Neural progenitor cell (in vitro differentiated cells): ENCODE results near the gene MAPK12. TPM values are rescaled to one million over a fixed set of nuclear protein-coding genes. Genes with fewer than 3 reads are reported as not detected.
A peak's percentile ranks its signal among the peaks of the same experiment; 100 is the strongest.

Experiments used
- DNase-seq: peaks from one replicate; pipeline ENCODE4 v3.0.0-alpha.2; 2016; ENCODE audit warnings: low spot score
- H2AFZ ChIP-seq: fragments of 200-600 bp; sonication (generic); replicated peaks from 2 replicates; pipeline ENCODE4 v1.6.1; 2016; ENCODE audit warnings: antibody characterized with exemption
- H3F3A ChIP-seq: fragments of 200-600 bp; sonication (generic); 2 replicates; pipeline ENCODE4 v1.6.1; 2016; ENCODE audit warnings: antibody characterized with exemption, low read depth
- H3K27ac ChIP-seq: fragments of 200-600 bp; sonication (generic); 2 replicates; pipeline ENCODE4 v1.5.1; 2016; ENCODE audit warnings: mild to moderate bottlenecking
- H3K27me3 ChIP-seq: fragments of 200-600 bp; sonication (generic); 2 replicates; pipeline ENCODE4 v1.6.1; 2016; ENCODE audit warnings: mild to moderate bottlenecking, moderate library complexity
- H3K36me3 ChIP-seq: fragments of 200-600 bp; sonication (generic); 2 replicates; pipeline ENCODE4 v1.5.1; 2016
- H3K4me1 ChIP-seq: fragments of 200-600 bp; sonication (generic); 2 replicates; pipeline ENCODE4 v1.6.1; 2016; ENCODE audit warnings: mixed run types
- H3K4me2 ChIP-seq: fragments of 200-600 bp; sonication (generic); 2 replicates; pipeline ENCODE4 v1.6.1; 2016
- H3K4me3 ChIP-seq: fragments of 200-600 bp; sonication (generic); 2 replicates; pipeline ENCODE4 v1.5.1; 2016
- H3K79me2 ChIP-seq: fragments of 200-600 bp; sonication (generic); 2 replicates; pipeline ENCODE4 v1.6.1; 2016; ENCODE audit warnings: low read depth
- H3K9ac ChIP-seq: fragments of 200-600 bp; sonication (generic); 2 replicates; pipeline ENCODE4 v1.6.1; 2016
- H3K9me3 ChIP-seq: fragments of 200-600 bp; sonication (generic); 2 replicates; pipeline ENCODE4 v1.5.1; 2016; ENCODE audit warnings: low read depth
- H4K20me1 ChIP-seq: fragments of 200-600 bp; sonication (generic); 2 replicates; pipeline ENCODE4 v1.6.1; 2016; ENCODE audit warnings: low read depth
- H3K27ac Mint-ChIP-seq: 3 replicates; pipeline ENCODE4 v1.8.0; 2021; ENCODE audit warnings: mixed read lengths
- H3K27me3 Mint-ChIP-seq: 2 replicates; pipeline ENCODE4 v1.8.0; 2022; ENCODE audit warnings: low read depth, mild to moderate bottlenecking, inconsistent platforms, moderate library complexity, mixed read lengths; ENCODE audit not compliant: insufficient read depth
- H3K36me3 Mint-ChIP-seq: 3 replicates; pipeline ENCODE4 v1.8.0; 2021; ENCODE audit warnings: mixed read lengths
- H3K4me1 Mint-ChIP-seq: 3 replicates; pipeline ENCODE4 v1.8.0; 2021; ENCODE audit warnings: mixed read lengths
- H3K4me3 Mint-ChIP-seq: 3 replicates; pipeline ENCODE4 v1.8.0; 2021; ENCODE audit warnings: mild to moderate bottlenecking, moderate library complexity, mixed read lengths
- H3K9me3 Mint-ChIP-seq: 3 replicates; pipeline ENCODE4 v1.8.0; 2020; ENCODE audit warnings: mixed read lengths
- CTCF ChIP-seq: fragments of 200-600 bp; sonication (generic); IDR thresholded peaks from 2 replicates; pipeline ENCODE4 v1.5.1; 2017; ENCODE audit warnings: antibody characterized with exemption, mild to moderate bottlenecking
- EZH2 ChIP-seq: fragments of 200-600 bp; sonication (generic); IDR thresholded peaks from 2 replicates; pipeline ENCODE4 v1.6.1; 2017; ENCODE audit warnings: antibody characterized with exemption, mild to moderate bottlenecking, moderate library complexity
- EZH2phosphoT487 ChIP-seq: fragments of 200-600 bp; sonication (generic); IDR thresholded peaks from 2 replicates; pipeline ENCODE4 v1.6.1; 2017; ENCODE audit warnings: antibody characterized with exemption
- total RNA-seq: library from RNA; depleted of rRNA; stranded (reverse); fragments of >200 nt; gene quantifications from 2 replicates; pipeline ENCODE4 v1.2.3, GENCODE V29; 2015; ENCODE audit warnings: low replicate concordance

MAPK12 gene
- total RNA-seq, 1 donor from 2014 or later: 18.7 TPM

DNA sequence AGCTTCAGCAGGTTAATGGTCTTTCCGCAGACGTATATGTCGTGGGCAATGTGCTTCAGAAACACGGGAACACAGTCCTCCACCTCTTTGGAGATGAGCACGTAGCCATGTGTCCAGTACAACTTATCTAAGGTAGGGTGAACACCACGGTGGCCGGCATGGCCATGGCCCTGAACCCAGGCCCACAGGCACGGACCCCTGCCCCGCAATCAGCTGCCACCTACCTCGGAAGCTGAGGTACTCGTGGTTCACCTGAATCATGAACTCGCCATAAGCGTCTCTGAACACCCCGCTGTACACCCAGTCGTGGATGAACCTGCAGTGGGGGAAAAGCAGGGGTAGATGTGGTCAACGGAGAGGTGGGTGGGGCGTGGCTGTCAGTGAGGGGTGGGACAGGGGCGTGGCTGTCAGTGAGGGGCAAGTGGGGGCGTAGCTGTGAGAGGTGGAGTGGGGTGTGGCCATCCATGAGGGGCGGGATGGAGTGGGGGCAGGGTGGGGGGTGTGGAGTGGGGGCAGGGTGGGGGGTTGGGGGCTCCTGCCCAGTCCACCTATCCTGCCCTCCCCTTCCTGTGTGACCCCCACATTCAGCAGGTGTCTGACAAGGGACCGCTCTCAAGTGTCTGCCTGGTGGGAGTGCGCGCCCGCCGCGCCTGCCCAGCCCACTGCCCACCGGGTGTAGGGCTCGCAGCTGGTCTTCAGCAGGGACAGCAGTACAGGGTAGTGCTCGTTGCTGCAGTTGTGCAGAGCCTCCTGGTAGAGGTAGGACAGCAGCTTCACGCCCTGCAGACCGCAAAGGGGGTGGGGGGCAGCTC is 35.2 kb downstream of the MAPK12 start:
- Mint-ChIP-seq H3K27ac (no peak overlapping the region), H3K9me3 (no peaks in the 10 kb centered on the region), H3K27me3 (peaks cover 13% of the 10 kb centered on the region), H3K4me3 (no peak overlapping the region), H3K36me3 (peaks cover 11% of the 10 kb centered on the region), H3K4me1 (no peaks in the 10 kb centered on the region)
- Histone ChIP-seq H3K4me1 (no peaks in the 10 kb centered on the region), H3F3A (no peaks in the 10 kb centered on the region), H3K27me3 (no peaks in the 10 kb centered on the region), H4K20me1 (peaks cover 5% of the 10 kb centered on the region), H2AFZ (no peak overlapping the region), H3K4me3 (no peak overlapping the region), H3K79me2 (no peaks in the 10 kb centered on the region), H3K9me3 (no peaks in the 10 kb centered on the region), H3K9ac (no peak overlapping the region), H3K36me3 (no peaks in the 10 kb centered on the region), H3K4me2 (no peak overlapping the region), H3K27ac (no peak overlapping the region)
- TF ChIP-seq EZH2phosphoT487: no peak
- TF ChIP-seq CTCF: no peak
- TF ChIP-seq EZH2: no peak
- DNase-seq: no peak

DNA sequence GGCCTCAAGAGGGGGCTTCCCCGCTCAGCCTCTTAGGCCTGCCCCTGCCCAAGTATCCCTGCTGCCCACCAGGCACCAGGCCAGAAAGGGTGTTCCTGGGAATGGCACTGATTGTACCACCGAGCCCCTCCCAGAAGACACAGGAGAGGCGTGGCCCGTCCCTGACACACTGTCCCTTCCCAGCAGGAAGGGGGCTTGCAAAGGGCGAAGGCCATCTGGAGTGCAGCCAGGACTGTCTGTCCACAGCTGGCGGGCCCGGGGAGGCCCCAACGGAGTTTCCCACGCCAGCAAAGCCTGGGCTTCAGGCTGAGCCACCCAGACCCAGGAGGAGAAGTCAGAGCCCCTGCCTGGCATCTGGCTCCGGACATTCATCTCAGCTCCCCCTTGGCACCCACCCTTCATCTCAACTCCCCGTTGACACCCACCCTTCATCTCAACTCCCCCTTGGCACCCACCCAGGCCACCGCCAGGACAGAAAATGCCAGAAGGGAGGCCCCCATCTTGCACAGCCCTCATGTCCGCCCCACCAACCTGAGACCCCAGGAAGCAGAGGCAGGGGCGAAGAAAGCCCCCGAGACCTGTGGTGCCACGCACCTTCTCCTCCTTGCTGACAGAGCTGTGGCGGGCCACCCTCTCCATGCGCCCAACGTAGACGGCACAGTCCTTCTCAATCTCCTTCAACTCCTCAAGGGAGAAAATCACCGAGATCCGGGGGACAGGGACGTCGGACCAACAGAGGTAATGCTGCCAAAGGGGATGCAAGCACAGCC is 36.1 kb downstream of the MAPK12 start:
- no peaks in the 10 kb centered on the region for H3K36me3 ChIP-seq
- no peak overlapping the region for H3K9ac ChIP-seq
- no peak overlapping the region for H3K27ac Mint-ChIP-seq
- no peak for DNase-seq
- no peaks in the 10 kb centered on the region for H3K27me3 ChIP-seq
- H3K79me2 ChIP-seq: no peaks in the 10 kb centered on the region
- H3F3A ChIP-seq: no peaks in the 10 kb centered on the region
- H3K4me1 ChIP-seq: no peaks in the 10 kb centered on the region
- H3K4me2 ChIP-seq: no peak overlapping the region
- TF ChIP-seq EZH2phosphoT487 (no peak), EZH2 (no peak), CTCF (no peak)
- peaks cover 11% of the 10 kb centered on the region for H3K36me3 Mint-ChIP-seq
- no peaks in the 10 kb centered on the region for H3K9me3 Mint-ChIP-seq
- H3K27me3 Mint-ChIP-seq: peaks cover 13% of the 10 kb centered on the region
- H3K27ac ChIP-seq: no peak overlapping the region
- H4K20me1 ChIP-seq: peaks cover 5% of the 10 kb centered on the region
- H3K4me3 ChIP-seq: no peak overlapping the region
- no peaks in the 10 kb centered on the region for H3K9me3 ChIP-seq
- H2AFZ ChIP-seq: no peak overlapping the region
- no peaks in the 10 kb centered on the region for H3K4me1 Mint-ChIP-seq
- peak overlapping the region; percentile 43 for H3K4me3 Mint-ChIP-seq

DNA sequence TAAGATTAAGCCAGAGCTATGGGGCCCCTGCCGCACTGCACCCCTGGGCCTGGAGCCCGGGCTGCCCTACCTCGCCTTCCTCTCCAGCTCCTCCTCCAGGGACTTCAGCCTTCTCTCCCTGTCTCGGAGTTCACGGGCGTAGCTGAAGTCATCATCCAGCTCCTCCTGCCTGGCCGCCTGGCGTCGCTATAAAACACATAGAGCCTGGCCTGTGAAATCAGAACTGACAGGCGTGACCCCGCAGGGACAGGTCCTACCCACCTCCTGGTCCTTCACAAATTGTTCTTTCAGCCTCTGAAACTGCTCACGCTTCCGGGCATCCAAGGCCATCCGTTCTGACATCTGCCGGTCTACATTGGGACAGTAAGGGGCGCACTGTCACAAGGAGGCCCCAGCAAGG is 37.4 kb downstream of the MAPK12 start:
- H3K4me3 ChIP-seq: no peak overlapping the region
- H3K9me3 ChIP-seq: no peaks in the 10 kb centered on the region
- no peaks in the 10 kb centered on the region for H3K4me1 ChIP-seq
- no peaks in the 10 kb centered on the region for H3K27me3 ChIP-seq
- Mint-ChIP-seq H3K9me3 (no peaks in the 10 kb centered on the region), H3K27me3 (peaks cover 13% of the 10 kb centered on the region), H3K36me3 (peaks cover 6% of the 10 kb centered on the region), H3K4me3 (peak overlapping the region; percentile 39), H3K27ac (no peak overlapping the region), H3K4me1 (no peaks in the 10 kb centered on the region)
- no peak for DNase-seq
- H3F3A ChIP-seq: no peaks in the 10 kb centered on the region
- no peaks in the 10 kb centered on the region for H4K20me1 ChIP-seq
- no peak overlapping the region for H3K4me2 ChIP-seq
- TF ChIP-seq EZH2phosphoT487 (no peak), EZH2 (no peak), CTCF (no peak)
- no peak overlapping the region for H3K27ac ChIP-seq
- H3K36me3 ChIP-seq: no peaks in the 10 kb centered on the region
- H2AFZ ChIP-seq: no peak overlapping the region
- H3K79me2 ChIP-seq: no peaks in the 10 kb centered on the region
- no peak overlapping the region for H3K9ac ChIP-seq
